Suppressor macrophage (primary cell): ENCODE measurements around the gene USP34.

Experiments
- DNase-seq, 4 experiments: peaks; one replicate each; pipeline ENCODE4 v3.0.0-alpha.2; 2020 to 2022

USP34 gene

GRCh38 chr2:61288070-61288841, 182.6 kb downstream of the USP34 start:
- DNase-seq: peak in 3 of 4 experiments; percentile 14 to 29 (median 15)

- no peak for DNase-seq
Measured at GRCh38 chr2:61287254-61287653, 183.6 kb downstream of the USP34 start.

GRCh38 chr2:61283443-61284160, 187.3 kb downstream of the USP34 start:
- DNase-seq: no peak

GRCh38 chr2:61282104-61282590, 188.7 kb downstream of the USP34 start:
- DNase-seq: no peak

GRCh38 chr2:61281321-61281720, 189.6 kb downstream of the USP34 start:
- no peak for DNase-seq

- DNase-seq: no peak
Measured at GRCh38 chr2:61277756-61278155, 193.1 kb downstream of the USP34 start.

GRCh38 chr2:61275575-61276184, 195.2 kb downstream of the USP34 start:
- no peak for DNase-seq

GRCh38 chr2:61272421-61273070, 198.3 kb downstream of the USP34 start:
- DNase-seq: peak in 1 of 4 experiments; percentile 10

GRCh38 chr2:61268249-61268648, 202.6 kb downstream of the USP34 start:
- no peak for DNase-seq

- DNase-seq: no peak
Measured at GRCh38 chr2:61266632-61267505, 204.0 kb downstream of the USP34 start.

GRCh38 chr2:61263830-61264229, 207.1 kb downstream of the USP34 start:
- no peak for DNase-seq

GRCh38 chr2:61262699-61263098, 208.2 kb downstream of the USP34 start:
- no peak for DNase-seq

- no peak for DNase-seq
Measured at GRCh38 chr2:61257446-61257845, 213.4 kb downstream of the USP34 start.

- DNase-seq: no peak
Measured at GRCh38 chr2:61255580-61256437, 215.1 kb downstream of the USP34 start.

- no peak for DNase-seq
Measured at GRCh38 chr2:61254536-61254935, 216.4 kb downstream of the USP34 start.

GRCh38 chr2:61253136-61253535, 217.8 kb downstream of the USP34 start:
- no peak for DNase-seq

- no peak for DNase-seq
Measured at GRCh38 chr2:61252031-61252430, 218.9 kb downstream of the USP34 start.

- DNase-seq: no peak
Measured at GRCh38 chr2:61249521-61250071, 221.3 kb downstream of the USP34 start.

- DNase-seq: no peak
Measured at GRCh38 chr2:61247204-61247812, 223.6 kb downstream of the USP34 start.

GRCh38 chr2:61244694-61245093, 226.2 kb downstream of the USP34 start:
- no peak for DNase-seq
